Measurements from ENCODE around the gene ULK2. TPM values are rescaled to one million over a fixed set of nuclear protein-coding genes. Genes with fewer than 3 reads are reported as not detected.

Gene ULK2
- total RNA-seq, 4 donors from 2014 or later, result 31.6 to 54.8 (median 45.9) TPM

GRCh38 chr17:19757536-19758180 is 110.1 kb downstream of the ULK2 start:
- no peaks in the 10 kb centered on the region for H3K9me3 ChIP-seq
- DNase-seq (ENCODE audit: low spot score in 2 of 2), result no peak
- WGBS, 2 donors, result 84 to 93% methylated on average over 11 to 12 of the region's 12 CpGs

GRCh38 chr17:19756546-19756945 is 111.2 kb downstream of the ULK2 start:
- no peak for DNase-seq (ENCODE audit: low spot score in 2 of 2)

More at GRCh38 chr17:19757536-19758180, 110.1 kb downstream of the ULK2 start:
- Histone ChIP-seq H3K27ac (no peak overlapping the region), H3K36me3 (no peaks in the 10 kb centered on the region), H3K4me3 (no peak overlapping the region), H3K27me3 (no peaks in the 10 kb centered on the region), H3K4me1 (peaks cover 0 to 20% (median 6%) of the 10 kb centered on the region in 4 donors)
- TF ChIP-seq POLR2A (IDR thresholded peaks at IDR 0.05) (no peak), CTCF (IDR thresholded peaks at IDR 0.05) (no peak), EP300 (IDR thresholded peaks at IDR 0.05) (no peak)

GRCh38 chr17:19755821-19756510 is 111.8 kb downstream of the ULK2 start:
- 96 to 97% methylated on average over 8 to 11 of the region's 11 CpGs for WGBS, 2 donors

More at GRCh38 chr17:19756546-19756945, 111.2 kb downstream of the ULK2 start:
- H3K4me1 ChIP-seq, result peaks cover 0 to 15% (median 6%) of the 10 kb centered on the region in 4 donors
- 76 to 78% methylated on average over 10 of the region's 10 CpGs for WGBS, 2 donors
- H3K36me3 ChIP-seq, result no peaks in the 10 kb centered on the region
- no peak overlapping the region for H3K27ac ChIP-seq
- no peaks in the 10 kb centered on the region for H3K27me3 ChIP-seq
- H3K9me3 ChIP-seq, result no peaks in the 10 kb centered on the region
- no peak overlapping the region for H3K4me3 ChIP-seq
- TF ChIP-seq POLR2A (IDR thresholded peaks at IDR 0.05) (no peak), EP300 (IDR thresholded peaks at IDR 0.05) (no peak), CTCF (IDR thresholded peaks at IDR 0.05) (no peak)

GRCh38 chr17:19755392-19755791 is 112.3 kb downstream of the ULK2 start:
- Histone ChIP-seq H3K9me3 (no peaks in the 10 kb centered on the region), H3K4me1 (peaks cover 0 to 15% (median 6%) of the 10 kb centered on the region in 4 donors), H3K27ac (no peak overlapping the region), H3K36me3 (no peaks in the 10 kb centered on the region), H3K4me3 (no peak overlapping the region), H3K27me3 (no peaks in the 10 kb centered on the region)
- WGBS, 2 donors, result 90 to 93% methylated on average over 5 to 6 of the region's 6 CpGs
- TF ChIP-seq CTCF (IDR thresholded peaks at IDR 0.05), result no peak
- TF ChIP-seq EP300 (IDR thresholded peaks at IDR 0.05), result no peak
- no peak for TF ChIP-seq POLR2A (IDR thresholded peaks at IDR 0.05)
- DNase-seq (ENCODE audit: low spot score in 2 of 2), result no peak

More at GRCh38 chr17:19755821-19756510, 111.8 kb downstream of the ULK2 start:
- Histone ChIP-seq H3K4me1 (peaks cover 0 to 15% (median 6%) of the 10 kb centered on the region in 4 donors), H3K36me3 (no peaks in the 10 kb centered on the region), H3K27me3 (no peaks in the 10 kb centered on the region), H3K27ac (no peak overlapping the region), H3K4me3 (no peak overlapping the region), H3K9me3 (no peaks in the 10 kb centered on the region)
- no peak for DNase-seq (ENCODE audit: low spot score in 2 of 2)
- TF ChIP-seq CTCF (IDR thresholded peaks at IDR 0.05) (no peak), EP300 (IDR thresholded peaks at IDR 0.05) (no peak), POLR2A (IDR thresholded peaks at IDR 0.05) (no peak)
